IPS-15b (cell line): ENCODE measurements around the gene SLC29A2.

Experiments used
- H3K27me3 ChIP-seq: one replicate; pipeline ENCODE4 v1.6.1; 2013; ENCODE audit warnings: low read length; ENCODE audit not compliant: control insufficient read depth, insufficient read depth
- H3K36me3 ChIP-seq: one replicate; pipeline ENCODE4 v1.6.1; 2013; ENCODE audit warnings: low read length; ENCODE audit not compliant: control insufficient read depth, insufficient read depth
- H3K4me1 ChIP-seq: one replicate; pipeline ENCODE4 v1.6.1; 2013; ENCODE audit warnings: mild to moderate bottlenecking, low read length; ENCODE audit not compliant: control insufficient read depth, insufficient read depth
- H3K4me3 ChIP-seq: one replicate; pipeline ENCODE4 v1.5.1; 2013; ENCODE audit warnings: low read depth, low read length
- H3K9ac ChIP-seq: one replicate; pipeline ENCODE4 v1.6.1; 2013; ENCODE audit warnings: low read depth, mild to moderate bottlenecking, low read length
- H3K9me3 ChIP-seq: one replicate; pipeline ENCODE4 v1.6.1; 2013; ENCODE audit warnings: mild to moderate bottlenecking, low read length; ENCODE audit not compliant: control insufficient read depth, insufficient read depth

SLC29A2 gene

GRCh38 chr11:66343176-66343575, 28.4 kb downstream of the SLC29A2 start:
- Histone ChIP-seq H3K9me3 (no peaks in the 10 kb centered on the region), H3K4me1 (peaks cover 2% of the 10 kb centered on the region), H3K4me3 (no peak overlapping the region), H3K27me3 (peaks cover 8% of the 10 kb centered on the region), H3K9ac (no peak overlapping the region), H3K36me3 (peaks cover 30% of the 10 kb centered on the region)

- Histone ChIP-seq H3K27me3 (peaks cover 2% of the 10 kb centered on the region), H3K9ac (no peak overlapping the region), H3K36me3 (peaks cover 32% of the 10 kb centered on the region), H3K4me3 (no peak overlapping the region), H3K9me3 (no peaks in the 10 kb centered on the region), H3K4me1 (peaks cover 4% of the 10 kb centered on the region)
These were observed 29.9 kb downstream of the SLC29A2 start for GRCh38 chr11:66341502-66342126.

- Histone ChIP-seq H3K36me3 (peaks cover 32% of the 10 kb centered on the region), H3K9ac (no peak overlapping the region), H3K27me3 (no peaks in the 10 kb centered on the region), H3K4me3 (no peak overlapping the region), H3K9me3 (no peaks in the 10 kb centered on the region), H3K4me1 (peaks cover 4% of the 10 kb centered on the region)
These were observed 30.7 kb downstream of the SLC29A2 start for GRCh38 chr11:66340596-66341501.

- Histone ChIP-seq H3K9me3 (no peaks in the 10 kb centered on the region), H3K36me3 (peaks cover 32% of the 10 kb centered on the region)
These were observed 31.7 kb downstream of the SLC29A2 start for GRCh38 chr11:66339686-66340483.

GRCh38 chr11:66339162-66339675, 32.3 kb downstream of the SLC29A2 start:
- Histone ChIP-seq H3K27me3 (no peaks in the 10 kb centered on the region), H3K9ac (no peak overlapping the region), H3K4me1 (peaks cover 4% of the 10 kb centered on the region), H3K36me3 (peaks cover 32% of the 10 kb centered on the region), H3K9me3 (no peaks in the 10 kb centered on the region), H3K4me3 (no peak overlapping the region)

More at GRCh38 chr11:66339686-66340483, 31.7 kb downstream of the SLC29A2 start:
- Histone ChIP-seq H3K9ac (no peak overlapping the region), H3K4me1 (peaks cover 4% of the 10 kb centered on the region), H3K4me3 (no peak overlapping the region), H3K27me3 (no peaks in the 10 kb centered on the region)

- peaks cover 32% of the 10 kb centered on the region for H3K36me3 ChIP-seq
- H3K9ac ChIP-seq = no peak overlapping the region
- no peaks in the 10 kb centered on the region for H3K27me3 ChIP-seq
- H3K9me3 ChIP-seq = no peaks in the 10 kb centered on the region
- peaks cover 2% of the 10 kb centered on the region for H3K4me1 ChIP-seq
- H3K4me3 ChIP-seq = no peak overlapping the region
These were observed 33.0 kb downstream of the SLC29A2 start for GRCh38 chr11:66338276-66339161.

- Histone ChIP-seq H3K36me3 (peaks cover 32% of the 10 kb centered on the region), H3K9ac (no peak overlapping the region), H3K4me3 (no peak overlapping the region), H3K4me1 (peaks cover 2% of the 10 kb centered on the region), H3K27me3 (no peaks in the 10 kb centered on the region), H3K9me3 (no peaks in the 10 kb centered on the region)
These were observed 34.3 kb downstream of the SLC29A2 start for GRCh38 chr11:66337103-66337899.

- Histone ChIP-seq H3K36me3 (peaks cover 24% of the 10 kb centered on the region), H3K9me3 (no peaks in the 10 kb centered on the region), H3K27me3 (no peaks in the 10 kb centered on the region), H3K4me3 (peak within 1 kb of the TSS; percentile 45), H3K9ac (no peak within 1 kb of the TSS), H3K4me1 (peaks cover 2% of the 10 kb centered on the region)
These were observed 35.1 kb downstream of the SLC29A2 start, which contains the start of gene RIN1 for GRCh38 chr11:66336234-66337102. Gene RIN1 (minus strand): TSS chr11:66336434. CDS start chr11:66336402, 32 bp downstream.

GRCh38 chr11:66335531-66336233, 35.9 kb downstream of the SLC29A2 start:
- Histone ChIP-seq H3K9ac (no peak overlapping the region), H3K36me3 (peaks cover 17% of the 10 kb centered on the region), H3K27me3 (no peaks in the 10 kb centered on the region), H3K4me1 (peaks cover 2% of the 10 kb centered on the region), H3K9me3 (no peaks in the 10 kb centered on the region), H3K4me3 (peak overlapping the region; percentile 45)
